Measurements from ENCODE around the gene ATXN1. TPM values are rescaled to one million over a fixed set of nuclear protein-coding genes. Genes with fewer than 3 reads are reported as not detected.

Gene ATXN1
- total RNA-seq, 1 experiment from 2014 or later, result 27.0 TPM

- Histone ChIP-seq H4K20me1 (ENCODE audit: low read length) (no peaks in the 10 kb centered on the region), H3K4me2 (ENCODE audit: low read length) (peak overlapping the region; percentile 62), H3K4me1 (ENCODE audit: insufficient read depth, low read length) (peaks cover 73% of the 10 kb centered on the region), H3K27me3 (ENCODE audit: low read length) (no peaks in the 10 kb centered on the region), H3K9me2 (replicated peaks; ENCODE audit: low read length) (no peaks in the 10 kb centered on the region), H2AFZ (ENCODE audit: low read length) (no peak overlapping the region), H3K27ac (ENCODE audit: low read length) (peak overlapping the region; percentile 63), H3K79me2 (ENCODE audit: low read length) (peaks cover 33% of the 10 kb centered on the region), H3K9me3 (ENCODE audit: low read length) (no peaks in the 10 kb centered on the region), H3K9ac (ENCODE audit: low read length) (0 out of 2 replicates have a peak overlapping the region, but pooled peaks have one; percentile 3), H3F3A (ENCODE audit: low read length, unreplicated experiment) (no peaks in the 10 kb centered on the region), H3K4me3 (ENCODE audit: low read length) (peak overlapping the region; percentile 11; the same call in 1 of the 2 replicates), H3K36me3 (ENCODE audit: low read depth, low read length) (no peaks in the 10 kb centered on the region)
- no peak for TF ChIP-seq EZH2 (IDR thresholded peaks at IDR 0.05; ENCODE audit: low read length, unreplicated experiment)
- CTCF ChIA-PET, result interaction anchor here (0.6 to 1.0 kb wide), 2 partner anchors 34 to 1314 kb away, joined by 3 to 6 read pairs; no protein-coding TSS in a partner anchor
- POLR2A ChIA-PET (ENCODE audit: unreplicated experiment), result interaction anchor here (0.6 to 1.0 kb wide), 3 partner anchors 11 to 237 kb away, joined by 3 read pairs; no protein-coding TSS in a partner anchor
- DNase-seq, result peak; percentile 68
- BruUV-seq (replicated peaks), result no TSS peak
- peak; percentile 59 for ATAC-seq
- intact Hi-C loops (cut with micrococcal nuclease), result no loop called here
These were observed 32.0 kb downstream of the ATXN1 start for GRCh38 chr6:16729183-16729691.

DNA sequence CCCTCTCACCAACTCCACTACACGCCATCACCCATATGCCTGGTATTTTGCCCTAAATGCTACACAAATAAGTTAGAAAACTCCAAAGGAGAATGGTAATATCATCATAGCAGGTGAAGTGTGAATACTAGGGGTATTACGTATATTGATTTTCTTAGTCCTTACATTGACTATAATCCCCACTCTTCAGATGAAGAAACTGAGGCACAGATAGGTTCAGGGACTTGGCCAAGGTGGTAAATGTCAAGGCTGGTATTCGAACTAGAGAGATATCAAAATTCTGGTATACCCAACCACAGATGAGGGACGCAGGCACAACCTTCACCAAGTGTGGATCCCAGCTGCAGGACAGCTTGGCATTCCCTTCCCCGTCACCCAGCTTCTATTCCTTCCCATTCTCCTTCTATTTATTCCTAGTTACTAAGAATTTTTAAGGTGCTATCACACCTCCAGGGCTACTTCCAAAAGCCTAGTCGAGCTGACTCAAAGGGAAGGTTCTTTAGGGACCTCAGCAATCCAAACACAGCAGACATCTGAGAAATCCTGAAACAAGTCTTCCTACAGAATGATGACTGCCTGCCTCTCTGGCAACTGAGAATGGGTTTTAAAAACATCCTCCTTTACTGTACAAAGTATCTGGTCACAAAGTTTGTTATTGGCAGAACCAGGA is 32.6 kb downstream of the ATXN1 start:
- H3K9ac ChIP-seq (ENCODE audit: low read length), result 0 out of 2 replicates have a peak overlapping the region, but pooled peaks have one; percentile 3
- no peaks in the 10 kb centered on the region for H4K20me1 ChIP-seq (ENCODE audit: low read length)
- H3K4me3 ChIP-seq (ENCODE audit: low read length), result no peak overlapping the region
- H2AFZ ChIP-seq (ENCODE audit: low read length), result no peak overlapping the region
- no peaks in the 10 kb centered on the region for H3K9me2 ChIP-seq (replicated peaks; ENCODE audit: low read length)
- intact Hi-C loops (cut with micrococcal nuclease), result no loop called here
- ATAC-seq, result no peak
- CTCF ChIA-PET, result interaction anchor here (1.0 kb wide), 1 partner anchor 35 kb away, joined by 3 read pairs; no protein-coding TSS in a partner anchor
- H3K27ac ChIP-seq (ENCODE audit: low read length), result peak overlapping the region; percentile 63
- no peaks in the 10 kb centered on the region for H3K27me3 ChIP-seq (ENCODE audit: low read length)
- peaks cover 34% of the 10 kb centered on the region for H3K79me2 ChIP-seq (ENCODE audit: low read length)
- POLR2A ChIA-PET (ENCODE audit: unreplicated experiment), result interaction anchor here (0.6 to 1.0 kb wide), 2 partner anchors 19 to 238 kb away, joined by 3 read pairs; no protein-coding TSS in a partner anchor
- no peaks in the 10 kb centered on the region for H3K36me3 ChIP-seq (ENCODE audit: low read depth, low read length)
- DNase-seq, result no peak
- H3K9me3 ChIP-seq (ENCODE audit: low read length), result no peaks in the 10 kb centered on the region
- TF ChIP-seq, protein P1, sequence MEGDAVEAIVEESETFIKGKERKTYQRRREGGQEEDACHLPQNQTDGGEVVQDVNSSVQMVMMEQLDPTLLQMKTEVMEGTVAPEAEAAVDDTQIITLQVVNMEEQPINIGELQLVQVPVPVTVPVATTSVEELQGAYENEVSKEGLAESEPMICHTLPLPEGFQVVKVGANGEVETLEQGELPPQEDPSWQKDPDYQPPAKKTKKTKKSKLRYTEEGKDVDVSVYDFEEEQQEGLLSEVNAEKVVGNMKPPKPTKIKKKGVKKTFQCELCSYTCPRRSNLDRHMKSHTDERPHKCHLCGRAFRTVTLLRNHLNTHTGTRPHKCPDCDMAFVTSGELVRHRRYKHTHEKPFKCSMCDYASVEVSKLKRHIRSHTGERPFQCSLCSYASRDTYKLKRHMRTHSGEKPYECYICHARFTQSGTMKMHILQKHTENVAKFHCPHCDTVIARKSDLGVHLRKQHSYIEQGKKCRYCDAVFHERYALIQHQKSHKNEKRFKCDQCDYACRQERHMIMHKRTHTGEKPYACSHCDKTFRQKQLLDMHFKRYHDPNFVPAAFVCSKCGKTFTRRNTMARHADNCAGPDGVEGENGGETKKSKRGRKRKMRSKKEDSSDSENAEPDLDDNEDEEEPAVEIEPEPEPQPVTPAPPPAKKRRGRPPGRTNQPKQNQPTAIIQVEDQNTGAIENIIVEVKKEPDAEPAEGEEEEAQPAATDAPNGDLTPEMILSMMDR (conservative IDR thresholded peaks at IDR 0.05; ENCODE audit: low read depth, low read length), result no peak
- TF ChIP-seq EZH2phosphoT487 (IDR thresholded peaks at IDR 0.05; ENCODE audit: borderline replicate concordance, low read length) (no peak), EZH2 (IDR thresholded peaks at IDR 0.05; ENCODE audit: low read length, unreplicated experiment) (no peak)
- H3K4me1 ChIP-seq (ENCODE audit: insufficient read depth, low read length), result peaks cover 79% of the 10 kb centered on the region
- BruUV-seq (replicated peaks), result no TSS peak
- H3K4me2 ChIP-seq (ENCODE audit: low read length), result peak overlapping the region; percentile 62
- no peaks in the 10 kb centered on the region for H3F3A ChIP-seq (ENCODE audit: low read length, unreplicated experiment)

DNA sequence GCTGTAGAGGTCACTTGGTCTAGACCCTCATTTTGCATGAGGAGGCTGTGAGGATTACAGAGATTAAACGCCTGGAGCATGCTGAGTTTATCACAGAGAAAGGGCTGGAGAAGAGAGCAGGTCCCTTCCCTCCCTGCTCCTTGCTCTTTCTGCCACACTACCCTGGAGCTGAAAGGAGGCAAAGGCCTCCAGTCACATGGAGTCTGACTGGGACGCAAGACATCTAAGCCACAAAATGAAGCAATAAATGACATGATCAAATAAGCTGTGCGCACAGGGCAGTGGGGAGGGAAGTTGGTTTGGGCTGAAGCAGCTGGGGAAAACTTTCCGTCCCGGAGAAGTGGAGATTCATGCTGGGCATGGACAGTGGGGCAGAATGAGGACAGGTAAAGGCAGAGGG is 33.3 kb downstream of the ATXN1 start:
- Histone ChIP-seq H3K36me3 (ENCODE audit: low read depth, low read length) (no peaks in the 10 kb centered on the region), H3K27ac (ENCODE audit: low read length) (no peak overlapping the region), H3K27me3 (ENCODE audit: low read length) (no peaks in the 10 kb centered on the region), H3K9ac (ENCODE audit: low read length) (no peak overlapping the region), H3K4me2 (ENCODE audit: low read length) (no peak overlapping the region), H3K4me1 (ENCODE audit: insufficient read depth, low read length) (peaks cover 86% of the 10 kb centered on the region), H3F3A (ENCODE audit: low read length, unreplicated experiment) (no peaks in the 10 kb centered on the region), H3K9me2 (replicated peaks; ENCODE audit: low read length) (no peaks in the 10 kb centered on the region), H3K79me2 (ENCODE audit: low read length) (peaks cover 38% of the 10 kb centered on the region), H3K4me3 (ENCODE audit: low read length) (no peak overlapping the region), H2AFZ (ENCODE audit: low read length) (no peak overlapping the region), H4K20me1 (ENCODE audit: low read length) (no peaks in the 10 kb centered on the region), H3K9me3 (ENCODE audit: low read length) (no peaks in the 10 kb centered on the region)
- no TSS peak for BruUV-seq (replicated peaks)
- CTCF ChIA-PET, result no interaction called here
- ATAC-seq (no peak), DNase-seq (no peak)
- intact Hi-C loops (cut with micrococcal nuclease), result loop anchor here (2.0 kb wide), 1 partner anchor 15 kb away; no protein-coding TSS in a partner anchor
- POLR2A ChIA-PET (ENCODE audit: unreplicated experiment), result no interaction called here
- TF ChIP-seq, protein P1 (conservative IDR thresholded peaks at IDR 0.05; ENCODE audit: low read depth, low read length), result no peak
- TF ChIP-seq EZH2 (IDR thresholded peaks at IDR 0.05; ENCODE audit: low read length, unreplicated experiment) (no peak), EZH2phosphoT487 (IDR thresholded peaks at IDR 0.05; ENCODE audit: borderline replicate concordance, low read length) (no peak)

Measured in PC-3 (cell line).